GM19238 (cell line): Measurements from ENCODE around the gene TMUB1.

Source experiments
- DNase-seq: peaks from one replicate; pipeline ENCODE4 v3.0.0; 2011; ENCODE audit warnings: low spot score; ENCODE audit not compliant: insufficient read length

TMUB1 gene

GRCh38 chr7:151035026-151035717 is 48.1 kb downstream of the TMUB1 start:
- DNase-seq, result no peak

GRCh38 chr7:151034312-151035025 is 48.8 kb downstream of the TMUB1 start:
- DNase-seq, result no peak

GRCh38 chr7:151033864-151034249 is 49.4 kb downstream of the TMUB1 start:
- DNase-seq, result no peak

- DNase-seq, result no peak
These were observed 50.1 kb downstream of the TMUB1 start for GRCh38 chr7:151032936-151033863.
